NCI-H2029 treated with DMSO at 0.1 percent for 48 hours (cell line): ENCODE data around the gene ZNF787.

Experiments used
- DNase-seq: peaks from one replicate; lab custom pipeline; 2025; lab: John Stamatoyannopoulos, UW

ZNF787 gene

DNA sequence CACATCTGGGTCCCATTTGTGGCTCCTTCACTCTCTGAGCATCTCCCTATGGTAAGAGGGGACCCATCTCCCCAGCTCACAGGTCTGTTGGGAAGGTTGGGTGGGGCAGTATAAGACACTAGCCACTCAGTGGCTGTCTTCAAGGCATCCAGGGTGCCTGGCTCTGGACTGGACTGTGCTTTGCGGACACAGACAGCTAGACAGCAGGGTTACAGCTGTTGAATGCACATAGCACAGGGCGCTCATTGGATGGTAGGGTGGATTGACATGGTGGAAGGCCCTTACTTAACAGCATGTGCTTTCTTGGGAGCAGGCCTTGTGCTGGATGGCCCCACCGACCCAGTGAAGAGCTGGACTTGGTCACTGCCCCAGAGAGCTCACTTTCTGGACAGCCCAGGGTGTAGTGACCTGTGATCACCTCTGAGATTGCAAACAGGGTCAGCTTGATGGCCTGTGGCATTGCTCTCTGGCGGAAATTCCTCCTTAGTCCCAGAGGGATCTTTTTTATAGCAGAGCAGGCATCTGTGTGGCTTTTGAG lies 21.9 kb upstream of the ZNF787 start:
- DNase-seq, result no peak

DNA sequence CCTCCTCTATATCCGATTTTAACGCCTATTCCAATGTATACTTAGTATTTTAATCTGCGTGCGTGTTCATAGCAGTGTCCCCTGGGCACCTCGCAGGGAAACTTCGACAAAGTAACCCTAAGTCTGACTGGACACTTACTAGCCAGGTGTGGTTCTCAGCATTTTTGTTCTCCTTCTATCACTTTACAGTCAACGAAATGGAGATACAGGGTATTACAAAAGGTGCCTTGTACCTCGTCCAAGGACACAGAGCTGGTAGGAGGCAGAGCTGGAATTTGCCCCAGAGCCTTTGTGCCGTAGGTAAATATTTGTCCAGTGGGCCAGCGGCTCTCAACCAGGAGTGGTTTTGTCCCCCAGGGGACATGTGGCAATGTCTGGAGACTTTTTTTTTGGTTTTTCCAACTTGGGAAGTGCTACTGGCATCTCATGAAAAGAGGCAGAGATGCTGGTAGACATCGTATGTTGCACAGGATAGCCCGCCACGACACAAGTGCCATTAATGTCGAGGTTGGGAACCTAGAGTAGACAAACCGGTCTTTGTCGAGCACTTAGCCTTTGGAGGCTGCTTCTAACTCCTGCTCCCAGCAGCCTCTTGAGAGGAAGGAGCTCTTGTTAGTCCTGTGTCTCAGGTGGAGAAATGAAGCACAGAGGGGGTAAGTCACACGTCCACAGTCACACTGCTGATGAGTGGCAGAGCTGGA lies 21.1 kb upstream of the ZNF787 start:
- DNase-seq, result peak; percentile 94

DNA sequence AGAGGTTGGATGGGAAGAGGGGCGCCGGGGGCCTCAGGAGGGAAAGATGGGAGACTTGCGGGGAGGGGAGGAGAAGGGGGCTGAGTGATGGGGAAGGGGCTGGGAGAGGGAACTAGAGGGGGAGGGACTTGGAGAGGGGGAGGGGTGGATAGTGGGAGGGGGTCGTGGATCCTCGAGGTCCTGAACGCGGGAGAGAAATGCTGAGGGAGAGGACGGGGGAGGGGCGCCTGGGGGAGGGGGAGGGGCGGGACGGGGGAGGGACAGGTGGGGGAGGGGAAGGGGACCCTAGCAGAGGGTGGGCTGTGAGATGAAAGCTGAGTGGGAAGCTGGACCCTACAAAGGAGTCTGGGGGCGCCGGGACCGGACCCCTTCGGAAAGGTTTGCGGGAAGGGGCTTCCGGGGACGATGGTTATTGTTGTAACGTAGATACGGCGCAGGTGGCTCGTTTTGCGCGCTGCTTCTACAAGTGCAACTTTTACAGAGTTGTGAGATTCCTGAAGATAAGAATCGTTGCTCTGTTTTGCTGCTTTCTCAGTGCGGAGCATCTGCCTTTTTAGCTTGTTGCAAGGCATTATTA lies 20.4 kb upstream of the ZNF787 start:
- DNase-seq, result no peak

DNA sequence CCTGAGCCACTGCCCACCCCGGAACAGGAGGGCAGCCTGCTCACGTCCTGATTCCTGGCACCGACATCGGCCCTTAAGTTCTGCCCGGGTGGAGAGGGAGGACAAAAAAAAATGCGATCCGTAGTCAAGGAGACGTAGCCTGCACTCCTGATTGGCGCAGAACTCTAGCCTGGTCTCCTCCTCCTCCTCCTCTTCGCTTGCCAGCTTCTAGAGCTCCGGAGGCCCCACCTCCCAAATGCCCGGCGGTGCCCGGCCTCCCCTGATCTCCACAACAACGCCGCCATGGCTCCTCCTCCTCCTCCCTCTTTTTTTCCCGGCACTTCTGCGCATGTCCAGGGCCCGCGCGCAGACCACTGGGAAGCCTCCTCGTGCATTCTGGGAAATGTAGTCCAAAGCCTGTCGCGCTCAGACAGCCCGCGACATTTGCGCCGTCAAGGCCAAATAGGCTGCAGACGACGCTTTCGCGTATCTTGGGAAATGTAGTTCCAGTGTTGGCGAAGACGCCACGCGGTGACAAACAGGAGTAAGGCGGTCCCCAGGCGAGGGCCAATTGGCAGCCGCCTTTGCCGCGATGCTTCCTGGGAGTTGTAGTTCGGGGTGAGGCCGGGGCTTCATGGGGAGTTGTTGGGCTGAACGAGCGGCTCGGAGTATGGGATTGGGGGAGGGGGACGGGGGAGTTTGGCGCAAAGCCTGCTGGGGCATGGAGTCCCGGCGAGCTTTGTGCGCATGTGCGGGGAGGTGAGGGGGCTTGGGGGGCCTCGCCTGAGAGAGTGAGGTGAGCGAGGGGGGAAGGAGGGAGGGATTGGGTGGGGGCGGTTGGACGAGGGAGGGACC lies 19.7 kb upstream of the ZNF787 start, which contains the start of gene ZNF444:
ZNF444 (plus strand) TSS at position 705 of the 834 bp plus-strand sequence. CDS start 5,625 bp downstream, outside the sequence.
- DNase-seq, result peak; percentile 98

DNA sequence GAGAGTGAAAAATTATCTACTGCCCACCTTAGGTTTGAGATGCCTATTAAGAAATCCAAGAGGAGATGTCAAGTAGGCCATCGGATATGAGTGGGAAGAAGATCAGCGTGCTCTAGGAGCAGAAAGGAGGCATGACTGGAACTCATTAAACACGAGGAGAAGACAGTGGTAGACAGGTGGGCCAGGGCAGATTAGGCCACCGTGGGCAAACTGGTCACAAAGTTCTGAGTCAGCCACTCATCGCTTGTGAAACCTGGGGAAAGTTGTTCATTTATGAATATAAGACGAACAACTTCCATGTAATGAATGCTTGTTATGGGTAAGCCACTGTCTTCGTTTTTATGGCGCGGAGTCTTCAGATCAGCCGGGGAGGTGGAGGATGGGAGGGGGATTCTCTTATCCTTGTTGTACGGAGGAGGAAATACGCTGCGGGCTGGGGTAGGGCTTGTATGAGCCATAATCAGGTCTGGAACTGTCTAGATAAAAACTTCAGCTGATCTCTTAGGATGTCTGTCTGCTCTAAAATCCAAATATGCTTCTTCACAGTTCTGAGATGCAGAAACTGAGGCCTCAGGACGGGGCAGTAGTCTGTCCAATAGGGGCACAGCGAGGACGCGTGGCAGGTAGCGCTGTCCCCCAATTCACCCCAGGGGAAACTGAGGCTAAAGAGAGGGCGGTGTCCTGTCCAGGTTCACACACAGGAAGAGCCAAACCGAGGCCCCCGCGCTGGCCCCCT lies 18.9 kb upstream of the ZNF787 start:
- no peak for DNase-seq

DNA sequence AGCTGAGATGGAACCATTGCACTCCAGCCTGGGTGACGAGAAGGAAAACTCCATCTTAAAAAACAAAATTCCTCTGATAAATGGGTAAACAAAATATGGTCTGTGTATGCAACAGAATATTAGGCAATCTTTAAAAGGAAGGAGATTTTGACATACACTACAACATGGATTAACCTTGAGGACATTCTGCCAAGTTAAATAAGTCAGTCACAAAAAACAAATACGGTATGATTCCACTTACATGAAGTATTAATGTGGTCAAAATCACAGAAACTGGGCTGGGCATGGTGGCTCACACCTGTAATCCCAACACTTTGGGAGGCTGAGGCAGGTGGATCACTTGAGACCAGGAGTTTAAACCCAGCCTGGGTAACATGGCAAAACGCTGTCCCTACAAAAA lies 17.0 kb upstream of the ZNF787 start:
- DNase-seq, result peak; percentile 11

DNA sequence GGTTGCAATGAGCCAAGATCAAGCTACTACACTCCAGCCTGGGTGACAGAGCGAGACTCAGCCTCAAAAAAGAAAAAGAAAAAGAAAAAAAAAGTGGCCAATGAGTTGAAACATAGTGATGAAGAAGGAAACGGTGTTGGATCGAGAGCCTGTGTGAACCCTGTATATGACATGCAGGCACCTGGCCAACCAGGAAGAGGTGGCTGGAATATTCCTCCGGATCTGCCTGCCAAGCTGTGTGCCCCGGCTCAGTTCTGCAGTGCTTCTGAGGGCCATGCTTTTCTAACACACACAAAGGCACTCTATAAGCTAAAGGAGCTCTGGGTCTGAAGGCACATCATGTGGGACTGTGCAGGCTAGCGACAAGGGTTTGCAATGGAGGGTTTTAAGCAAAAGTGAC lies 16.3 kb upstream of the ZNF787 start:
- peak; percentile 79 for DNase-seq

DNA sequence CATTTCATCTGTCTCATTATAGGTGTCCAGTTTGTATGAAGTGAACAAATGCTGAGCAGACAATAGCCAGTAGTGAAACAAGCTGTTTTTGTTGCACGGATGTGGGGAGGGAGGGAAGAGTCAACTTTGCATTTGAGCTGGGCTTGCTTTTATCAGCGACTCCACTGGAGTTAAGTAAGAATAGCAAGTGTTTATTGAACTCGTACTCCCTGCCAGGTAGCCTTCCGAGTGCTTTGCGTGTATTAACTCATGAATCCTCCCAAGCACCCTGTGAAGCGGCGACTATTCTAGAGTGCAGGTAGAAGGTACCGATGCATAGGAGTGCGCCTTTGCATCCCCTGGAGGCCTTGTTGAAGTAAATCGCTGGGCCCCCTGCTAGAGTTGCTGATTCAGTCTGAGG lies 15.3 kb upstream of the ZNF787 start:
- no peak for DNase-seq

DNA sequence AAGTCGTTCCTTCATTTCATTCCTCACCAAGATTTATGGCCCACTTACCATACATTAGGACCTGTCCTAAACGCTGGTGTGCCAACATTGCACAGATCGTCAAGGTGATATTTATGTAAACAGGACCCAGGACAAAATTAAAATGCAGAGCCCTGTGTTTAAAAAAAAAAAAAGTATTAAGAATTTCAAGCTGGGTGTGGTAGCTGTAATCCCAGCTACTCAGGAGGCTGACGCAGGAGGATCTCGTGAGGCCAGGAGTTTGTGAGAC lies 13.5 kb upstream of the ZNF787 start:
- DNase-seq, result no peak

DNA sequence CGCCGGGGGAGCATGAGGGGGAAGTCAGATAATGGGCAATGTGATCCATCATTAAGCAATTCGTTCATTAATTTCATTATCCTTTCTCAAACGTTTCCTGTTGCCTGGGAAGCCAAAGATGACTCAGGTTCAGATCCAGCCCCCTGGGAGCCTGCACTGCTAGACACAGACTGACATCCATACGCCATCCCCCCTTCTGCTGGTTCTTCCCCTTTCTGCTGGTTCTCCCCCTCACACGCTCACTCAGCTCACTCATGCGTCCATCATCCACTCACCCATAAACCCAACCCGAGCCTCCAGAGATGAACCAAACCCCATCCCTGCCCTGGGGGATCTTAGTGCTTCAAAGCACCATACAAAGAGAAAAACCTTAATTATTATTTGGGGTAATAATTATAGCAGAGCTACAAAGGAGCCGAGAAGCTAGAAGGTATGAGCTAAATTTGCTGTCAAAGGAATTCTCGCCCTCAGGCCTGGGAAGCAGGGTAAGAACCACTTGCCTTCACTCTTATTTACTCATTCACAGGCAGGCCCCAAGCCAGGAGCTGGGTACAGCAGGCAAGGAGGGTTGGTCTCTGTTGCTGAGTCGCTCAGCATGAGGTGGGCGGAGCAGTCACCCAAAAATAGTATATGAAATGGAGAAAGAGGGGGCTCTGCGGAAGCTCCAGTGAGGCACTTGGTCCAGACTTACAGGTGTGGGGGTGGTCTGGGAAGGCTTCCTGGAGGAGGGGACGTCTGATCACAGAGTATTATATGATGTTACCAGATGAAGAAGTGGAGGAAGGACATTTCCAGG lies 13.0 kb upstream of the ZNF787 start:
- DNase-seq, result no peak

DNA sequence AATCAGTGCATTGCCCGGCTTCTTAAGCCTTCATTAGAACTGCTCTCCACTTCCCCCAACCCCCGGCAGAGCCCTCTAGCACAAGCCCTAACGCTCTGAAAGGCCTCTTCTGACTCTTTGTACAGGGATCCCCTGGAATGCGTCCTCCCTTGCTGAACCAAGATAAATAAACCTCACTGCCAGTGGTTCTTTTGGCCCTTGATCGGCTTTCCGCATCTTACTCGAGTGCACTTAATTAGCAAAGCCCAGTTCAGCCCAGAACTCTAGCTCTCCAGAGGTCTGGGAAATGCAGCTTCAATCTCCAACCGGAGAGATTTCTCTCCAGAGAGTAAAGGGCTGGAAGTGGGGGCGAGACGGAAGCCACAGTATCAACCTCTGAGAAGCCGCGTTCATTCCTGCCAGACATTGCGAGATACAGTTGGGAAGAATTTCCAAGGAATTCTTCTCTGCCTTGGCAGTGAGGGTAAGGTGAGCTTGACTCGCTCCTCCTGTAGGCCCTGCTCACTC lies 11.3 kb upstream of the ZNF787 start:
- DNase-seq, result no peak

DNA sequence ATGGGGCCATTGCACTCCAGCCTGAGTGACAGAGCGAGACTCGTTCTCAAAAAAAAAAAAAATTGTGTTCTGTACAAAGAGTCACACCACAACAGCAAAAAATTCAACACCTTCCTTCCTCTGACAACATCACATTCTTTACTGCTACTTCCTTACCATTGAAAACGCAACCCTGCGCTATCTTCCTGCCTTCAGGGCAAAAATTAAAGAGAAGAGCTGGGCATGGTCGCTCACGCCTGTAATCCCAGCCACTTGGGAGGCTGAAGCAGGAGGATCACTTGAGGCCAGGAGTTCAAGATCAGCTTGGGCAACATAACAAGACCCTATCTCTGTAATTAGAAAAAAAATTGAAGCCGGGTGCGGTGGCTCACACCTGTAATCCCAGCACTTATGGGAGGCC lies 10.6 kb upstream of the ZNF787 start:
- DNase-seq, result no peak

DNA sequence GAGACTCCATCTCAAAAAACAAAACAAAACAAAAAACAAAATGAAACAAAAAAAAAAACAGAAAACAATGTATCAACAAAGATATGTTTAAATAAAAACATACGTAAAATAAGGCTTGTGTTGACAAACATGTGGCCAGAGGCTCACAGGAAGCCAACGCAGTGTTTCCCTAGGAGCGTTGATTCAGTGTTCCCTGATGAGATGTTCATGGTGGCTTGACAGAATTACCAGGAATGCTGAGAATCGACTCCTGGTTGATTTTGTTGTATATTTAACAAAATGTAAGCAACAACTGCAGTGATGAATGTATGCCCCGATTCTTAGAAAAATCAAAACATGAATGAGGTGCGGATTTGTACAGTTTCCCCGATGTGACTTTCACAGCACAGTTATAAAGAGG lies 8.9 kb upstream of the ZNF787 start:
- no peak for DNase-seq

DNA sequence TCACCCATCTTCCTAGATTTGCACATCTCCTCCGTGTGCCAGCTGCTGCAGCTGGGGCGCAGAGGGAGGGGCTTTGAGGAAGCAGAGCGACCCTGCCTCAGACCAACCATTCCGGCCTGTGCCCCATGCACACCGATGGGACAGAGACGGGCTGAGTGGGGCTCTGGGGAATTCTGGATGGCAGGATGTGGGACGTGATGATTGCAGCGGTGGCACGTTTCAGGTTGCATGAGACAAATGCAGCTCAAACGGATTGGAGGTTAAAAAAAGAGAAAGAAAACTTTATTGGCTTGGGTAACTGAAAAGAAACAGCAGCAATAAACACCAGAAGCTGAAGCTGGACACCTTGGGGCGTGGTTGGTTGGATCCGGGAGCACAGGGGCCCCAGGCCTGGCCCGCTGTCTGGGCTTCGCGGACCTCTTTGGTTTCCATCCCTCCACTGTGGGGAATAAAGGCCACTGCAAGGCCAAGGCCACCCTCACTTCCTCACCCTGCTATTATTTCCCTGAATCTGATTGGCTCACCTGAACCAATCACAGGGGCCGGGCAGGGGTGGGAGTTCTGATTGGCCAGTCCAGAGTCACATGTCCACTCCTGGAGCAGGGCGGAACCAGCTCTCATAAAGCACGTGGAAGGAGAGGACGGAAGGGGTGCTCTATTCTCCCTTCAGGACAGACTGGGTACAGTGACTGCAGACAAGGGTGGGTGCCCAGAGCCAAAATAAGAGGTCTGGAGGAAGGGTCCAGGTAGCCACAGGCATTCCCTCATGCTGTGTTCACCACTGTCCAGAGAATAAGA lies 6.1 kb upstream of the ZNF787 start:
- no peak for DNase-seq

DNA sequence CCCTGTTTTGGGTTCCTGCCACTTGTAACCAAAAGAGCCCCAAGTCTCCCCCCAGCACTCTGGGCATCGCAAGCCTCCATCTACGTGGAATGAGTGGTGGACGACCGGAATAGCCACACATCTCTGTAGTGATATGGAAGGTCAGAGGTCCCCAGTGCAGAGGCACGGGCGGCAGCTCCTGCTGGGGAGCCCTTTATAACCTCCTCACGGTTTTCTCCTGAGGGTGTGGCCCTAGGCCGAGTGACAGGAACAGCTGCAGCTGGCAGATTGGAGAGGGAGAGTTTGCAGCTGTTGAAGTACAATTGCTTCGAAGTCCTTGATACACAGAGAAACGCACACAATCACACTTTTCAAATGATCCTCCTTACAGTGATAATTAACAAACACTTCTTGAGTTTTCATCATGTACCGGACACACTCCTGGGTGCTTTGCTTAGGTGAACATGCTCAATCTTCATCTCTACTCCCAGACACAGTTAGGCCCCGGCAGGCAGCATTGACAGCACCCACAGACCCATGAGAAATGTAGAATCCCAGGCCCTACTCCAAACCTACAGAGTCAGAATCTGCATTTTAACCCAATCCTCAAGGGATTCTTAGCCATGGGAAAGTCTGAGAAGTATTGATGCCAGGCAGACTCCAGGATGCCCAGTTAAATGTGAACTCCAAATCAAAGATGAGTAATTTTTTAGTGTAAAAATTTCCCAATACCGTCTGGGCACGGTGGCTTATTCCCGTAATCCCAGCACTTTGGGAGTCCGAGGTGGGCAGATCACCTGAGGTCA lies 4.9 kb upstream of the ZNF787 start:
- DNase-seq, result no peak

DNA sequence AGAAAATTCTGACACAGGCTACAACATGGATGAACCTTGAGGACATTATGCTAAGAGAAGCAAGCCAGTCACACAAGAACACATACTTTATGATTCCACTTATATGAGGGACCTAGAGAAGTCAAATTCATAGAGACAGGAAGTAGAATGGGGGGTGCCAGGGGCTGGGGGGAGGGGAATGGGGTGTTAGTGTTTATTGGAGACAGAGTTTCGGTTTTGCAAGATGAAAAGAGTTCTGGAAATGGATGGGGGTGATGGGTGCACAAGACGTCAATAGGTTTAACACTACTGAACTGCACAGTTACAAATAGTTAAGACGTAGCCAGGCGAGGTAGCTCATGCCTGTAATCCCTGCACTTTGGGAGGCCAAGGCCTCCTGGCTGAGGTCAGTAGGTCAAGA lies 3.5 kb upstream of the ZNF787 start:
- DNase-seq, result no peak

DNA sequence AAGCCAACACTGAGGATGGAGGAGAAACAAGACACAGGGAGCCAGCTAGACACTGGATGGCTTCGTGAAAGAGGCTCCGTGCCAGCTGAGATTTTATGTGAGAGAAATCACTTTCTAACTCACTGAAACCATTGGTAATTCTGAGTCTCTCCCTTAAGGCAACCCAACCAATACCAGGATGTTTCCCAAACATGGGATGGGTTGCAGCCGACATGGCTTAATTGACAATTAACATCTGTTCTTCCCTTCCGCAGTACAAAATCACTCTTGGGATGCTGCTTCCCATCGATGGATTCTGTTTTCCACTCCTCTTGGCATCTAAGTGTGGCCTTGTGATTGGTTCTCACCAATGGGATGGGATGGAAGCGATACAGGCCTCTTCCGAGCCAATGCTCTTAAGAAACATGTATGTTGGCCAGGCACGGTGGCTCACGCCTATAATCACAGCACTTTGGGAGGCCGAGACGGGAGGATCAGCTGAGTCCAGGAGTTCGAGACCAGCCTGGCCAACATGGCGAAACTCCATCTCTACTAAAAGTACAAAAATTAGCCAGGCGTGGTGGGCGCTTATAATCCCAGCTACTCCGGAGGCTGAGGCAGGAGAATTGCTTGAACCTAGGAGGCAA lies 2.3 kb upstream of the ZNF787 start:
- no peak for DNase-seq

DNA sequence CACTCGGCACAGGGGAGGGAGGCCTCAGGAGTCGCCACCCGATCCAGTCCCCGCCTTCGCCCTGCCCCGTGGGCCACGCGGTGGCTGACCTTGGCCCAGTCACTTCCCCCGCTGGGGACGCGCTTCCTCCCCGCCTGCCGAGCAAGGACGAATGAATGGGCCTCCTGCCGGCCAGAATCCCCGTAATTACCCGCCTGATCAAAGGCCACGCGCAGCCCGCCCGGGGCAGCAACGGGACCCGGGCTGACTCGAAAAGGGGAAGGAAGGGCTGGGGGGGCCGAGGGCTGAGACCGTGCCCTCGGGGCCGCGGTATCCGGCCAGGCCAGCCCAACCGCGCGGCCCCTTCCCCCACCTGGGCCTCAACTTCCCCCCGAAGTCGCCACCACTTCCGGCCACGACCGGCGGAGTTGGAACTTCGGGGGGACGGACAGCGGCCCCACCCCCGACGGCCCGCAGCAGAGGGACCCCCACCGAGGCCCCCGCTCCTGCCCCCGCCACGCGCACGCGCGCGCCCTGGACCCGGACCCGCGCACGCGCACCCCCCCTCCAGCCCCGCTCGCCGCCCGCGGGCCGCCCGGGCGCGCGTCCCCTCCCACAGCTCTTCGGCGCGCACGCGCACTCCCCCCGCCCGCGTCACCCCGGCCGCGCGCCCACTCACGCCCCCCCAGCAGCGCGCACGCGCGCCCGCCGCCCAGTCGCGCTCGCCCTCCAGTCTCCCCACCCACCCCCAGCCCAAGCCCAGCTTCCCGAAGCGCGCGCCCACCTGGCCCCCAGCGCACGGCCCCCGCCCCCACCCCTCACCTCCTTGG lies 520 bp downstream of the ZNF787 start:
- no peak for DNase-seq
